ENCODE measurements around the gene GRIK4.

GRCh38 chr11:120587299-120587698, 75.8 kb downstream of the GRIK4 start:
- TF ChIP-seq POLR2AphosphoS5 (IDR thresholded peaks at IDR 0.05) (no peak), CTCF (IDR thresholded peaks at IDR 0.05) (no peak)
